ENCODE data around the gene ID2. TPM values are rescaled to one million over a fixed set of nuclear protein-coding genes. Genes with fewer than 3 reads are reported as not detected.
A peak's percentile ranks its signal among the peaks of the same experiment; 100 is the strongest.

The ID2 gene, protein sequence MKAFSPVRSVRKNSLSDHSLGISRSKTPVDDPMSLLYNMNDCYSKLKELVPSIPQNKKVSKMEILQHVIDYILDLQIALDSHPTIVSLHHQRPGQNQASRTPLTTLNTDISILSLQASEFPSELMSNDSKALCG
- polyA plus RNA-seq (ENCODE audit: insufficient read length in 4 of 4) = 100 to 1,000 TPM; 291 to 350 (median 326) TPM

GRCh38 chr2:8681786-8682692 is at the start of gene ID2:
Gene ID2, plus strand, starts transcription at chr2:8682056. Its CDS starts 110 bp downstream, at chr2:8682166.
- peak; percentile 98 to 99 (median 99) for DNase-seq (ENCODE audit: low read depth in 4 of 4, low spot score in 3 of 4)

DNA sequence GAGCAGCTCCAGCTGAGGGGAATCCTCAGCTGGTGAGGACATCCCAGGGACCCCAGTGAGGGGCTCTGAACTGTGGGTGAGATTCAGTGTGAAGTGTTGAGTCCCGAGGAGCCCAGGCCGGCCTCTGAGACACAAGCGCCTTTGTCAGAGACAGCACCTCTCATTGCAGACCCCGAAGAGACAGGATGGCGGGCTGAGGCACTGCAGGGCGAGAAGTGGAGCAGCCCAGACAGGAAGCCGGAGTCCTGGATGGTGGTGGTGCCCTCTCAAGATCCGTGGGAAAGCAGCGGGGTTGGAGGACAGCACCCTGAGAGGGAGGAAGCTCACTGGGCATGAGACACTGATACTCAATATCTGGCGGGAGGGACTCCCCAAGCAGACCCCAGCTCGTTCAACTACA is 49.1 kb upstream of the ID2 start:
- no peak for DNase-seq (ENCODE audit: low read depth in 4 of 4, low spot score in 3 of 4)

- no peak for DNase-seq (ENCODE audit: low read depth in 4 of 4, low spot score in 3 of 4)
These were observed 48.6 kb upstream of the ID2 start for GRCh38 chr2:8633186-8633734.

DNA sequence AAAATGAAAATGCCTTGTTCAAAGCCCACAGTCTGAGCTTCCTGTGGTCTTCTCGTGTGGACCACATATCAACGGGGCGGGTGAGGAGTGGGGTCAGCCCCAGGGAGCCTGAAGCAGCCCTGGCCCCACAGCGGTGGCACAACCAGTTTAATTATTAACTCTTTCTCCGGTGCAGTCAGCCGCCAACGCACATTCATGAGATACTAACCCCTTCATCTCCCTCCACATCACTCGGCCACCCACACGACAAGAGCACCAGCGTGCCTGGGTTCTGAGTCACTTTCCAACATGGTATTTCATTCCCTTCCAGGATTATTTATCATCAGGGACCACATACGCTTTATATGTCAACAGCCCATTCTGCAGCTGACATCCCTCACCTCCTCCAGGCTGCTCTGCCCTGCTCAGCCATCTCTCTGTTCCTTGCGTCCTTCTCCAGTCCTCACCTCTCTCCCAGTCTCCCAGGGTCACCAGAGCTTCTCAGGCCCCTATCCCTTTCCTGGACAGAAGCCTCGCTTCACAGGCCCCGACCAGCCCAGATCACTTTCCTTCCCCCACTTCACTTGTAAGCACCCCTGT is 48.0 kb upstream of the ID2 start:
- DNase-seq (ENCODE audit: low read depth in 4 of 4, low spot score in 3 of 4) = no peak

DNA sequence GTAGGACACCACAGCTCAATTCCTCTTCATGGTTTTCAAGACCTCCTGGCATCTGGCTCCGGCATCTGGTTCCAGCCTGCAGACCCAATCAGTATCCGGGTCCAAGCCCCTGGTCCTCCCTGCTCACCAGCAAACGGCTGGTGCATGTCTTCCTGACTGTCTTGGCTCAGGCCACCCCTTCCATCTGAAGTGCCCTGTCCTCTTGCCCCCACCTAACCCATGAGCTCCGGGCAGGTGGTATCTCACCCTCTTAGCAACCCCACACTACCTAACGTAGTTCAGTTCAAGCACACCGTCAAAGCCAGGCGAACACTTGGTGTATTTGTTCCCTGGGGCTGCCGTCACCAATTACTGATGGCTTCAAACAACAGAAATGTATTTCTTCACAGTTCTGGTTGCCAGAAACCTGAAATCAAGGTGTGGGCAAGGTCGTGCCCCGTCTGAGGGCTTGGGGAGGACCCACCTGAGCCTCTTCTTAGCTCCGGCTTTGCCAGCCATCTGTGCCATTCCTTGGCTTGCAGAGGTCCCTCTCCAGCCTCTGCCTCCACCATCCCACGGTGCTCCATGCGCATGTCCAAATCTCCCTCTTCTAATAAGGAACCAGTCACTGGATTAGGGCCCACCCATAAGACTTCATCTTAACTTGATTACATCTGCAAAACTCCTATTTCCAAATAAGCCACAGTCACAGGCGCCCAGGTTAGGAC is 47.2 kb upstream of the ID2 start:
- no peak for DNase-seq (ENCODE audit: low read depth in 4 of 4, low spot score in 3 of 4)

GRCh38 chr2:8636041-8636491 is 45.8 kb upstream of the ID2 start:
- DNase-seq (ENCODE audit: low read depth in 4 of 4, low spot score in 3 of 4) = no peak

DNA sequence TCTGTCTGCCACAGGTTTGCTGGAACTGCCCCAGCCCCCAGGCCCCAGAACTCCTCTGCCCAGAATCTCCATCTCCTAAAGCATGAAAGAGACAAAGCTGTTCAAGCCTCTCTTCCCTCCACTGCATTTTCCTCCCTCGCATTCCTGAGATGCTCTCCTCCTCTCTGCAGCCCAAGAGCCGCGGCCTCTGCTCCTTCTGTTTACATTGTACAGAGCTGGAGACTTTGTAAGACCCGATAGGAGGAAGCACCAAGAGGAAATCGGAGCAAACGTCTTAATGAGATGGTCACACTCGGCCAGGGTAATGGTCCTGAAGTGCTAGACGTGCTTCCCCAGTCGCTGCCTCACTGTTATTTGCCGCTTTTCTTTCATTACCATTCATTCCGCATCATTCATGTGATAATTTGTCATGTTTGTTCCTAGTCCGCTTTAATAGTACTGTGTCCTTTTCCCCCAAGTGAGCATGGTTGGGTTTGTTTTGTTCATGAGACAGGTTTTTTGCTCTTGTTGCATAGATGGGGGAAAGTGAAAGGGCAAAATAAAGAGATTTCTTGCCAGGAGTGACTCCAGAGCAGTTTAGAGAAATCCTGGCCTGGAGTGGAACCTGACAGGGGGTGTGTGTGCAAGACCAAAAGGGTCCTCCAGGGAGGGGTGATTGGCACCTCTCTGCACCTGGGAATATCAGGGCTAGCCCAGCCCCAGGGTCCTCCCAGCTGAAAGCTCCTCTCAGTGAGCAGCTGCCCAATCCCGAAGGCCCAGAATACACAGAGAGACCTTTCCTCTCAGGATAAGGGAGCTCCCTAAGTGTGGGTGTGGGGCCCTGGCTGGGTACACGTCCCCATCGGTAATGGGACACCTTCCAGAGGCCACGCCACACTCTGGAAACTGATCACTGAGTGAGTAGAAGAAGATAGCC is 44.9 kb upstream of the ID2 start:
- DNase-seq (ENCODE audit: low read depth in 4 of 4, low spot score in 3 of 4) = peak in 3 of 4 donors; percentile 57 to 81 (median 74)

DNA sequence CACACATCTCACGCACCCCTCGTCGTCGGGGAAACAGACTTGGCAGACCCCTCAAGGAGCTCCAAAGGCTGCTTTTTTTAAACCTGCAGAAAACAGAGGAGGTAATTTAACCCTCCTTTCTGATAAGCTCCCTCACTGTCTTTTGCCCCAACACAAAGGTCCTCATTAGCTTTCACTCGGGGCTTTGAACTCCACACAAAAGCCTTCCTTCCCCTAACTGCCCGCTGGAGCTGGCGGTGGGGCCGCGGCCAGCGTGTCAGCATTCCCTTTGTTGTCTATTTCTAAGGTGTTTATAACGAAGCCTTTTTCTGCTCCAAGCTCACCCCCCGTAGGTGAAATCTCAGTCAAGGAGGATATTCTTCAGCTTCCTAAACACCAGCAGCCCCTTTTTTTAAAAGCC is 43.5 kb upstream of the ID2 start:
- DNase-seq (ENCODE audit: low read depth in 4 of 4, low spot score in 3 of 4) = no peak

DNA sequence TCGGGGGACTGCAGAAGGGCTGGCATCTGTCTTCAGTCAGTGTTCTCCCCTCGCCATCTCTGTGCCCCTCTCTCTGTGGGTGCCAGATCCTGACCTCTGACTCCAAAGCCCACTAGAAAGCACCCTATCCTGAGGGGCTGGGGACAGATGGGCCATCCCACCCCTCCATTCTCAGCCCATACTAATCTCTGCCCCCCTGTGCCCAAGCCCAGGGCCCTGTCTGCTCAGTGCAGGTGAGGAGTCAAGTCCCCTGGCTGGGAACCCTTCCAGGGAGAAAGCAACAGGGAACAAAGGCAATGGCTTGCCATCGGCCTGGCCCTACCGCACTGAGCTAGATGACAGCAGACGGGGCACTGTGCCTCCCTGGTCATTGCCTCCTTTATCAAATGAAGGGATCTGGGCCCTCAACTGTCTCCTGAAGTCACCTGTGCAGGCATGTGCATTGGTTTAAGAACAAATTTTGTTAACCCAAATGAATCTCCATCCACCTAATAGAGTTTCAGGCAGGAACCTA is 42.7 kb upstream of the ID2 start:
- DNase-seq (ENCODE audit: low read depth in 4 of 4, low spot score in 3 of 4) = no peak

DNA sequence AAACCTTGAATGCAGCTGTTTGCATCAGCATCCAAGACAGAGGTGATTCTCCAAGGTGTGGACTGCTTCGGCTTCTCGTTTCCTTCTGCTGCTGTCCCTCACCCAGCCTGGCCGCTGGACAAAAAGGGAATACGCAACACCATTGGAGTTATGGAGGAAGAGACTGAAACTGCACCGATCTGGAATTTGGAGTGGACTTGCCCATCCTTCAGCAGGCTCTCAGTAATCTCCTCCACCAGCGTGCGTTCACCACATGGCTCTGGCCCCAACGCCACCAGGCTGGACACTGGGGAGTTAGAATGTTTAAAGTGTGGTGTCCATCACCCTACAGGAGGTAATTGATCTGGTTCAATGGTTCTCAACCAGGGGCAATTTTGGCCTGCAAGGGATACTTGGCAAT is 41.4 kb upstream of the ID2 start:
- DNase-seq (ENCODE audit: low read depth in 4 of 4, low spot score in 3 of 4) = no peak

GRCh38 chr2:8641301-8641965 is 40.4 kb upstream of the ID2 start:
- DNase-seq (ENCODE audit: low read depth in 4 of 4, low spot score in 3 of 4) = no peak

GRCh38 chr2:8642366-8643068 is 39.3 kb upstream of the ID2 start:
- DNase-seq (ENCODE audit: low read depth in 4 of 4, low spot score in 3 of 4) = no peak

DNA sequence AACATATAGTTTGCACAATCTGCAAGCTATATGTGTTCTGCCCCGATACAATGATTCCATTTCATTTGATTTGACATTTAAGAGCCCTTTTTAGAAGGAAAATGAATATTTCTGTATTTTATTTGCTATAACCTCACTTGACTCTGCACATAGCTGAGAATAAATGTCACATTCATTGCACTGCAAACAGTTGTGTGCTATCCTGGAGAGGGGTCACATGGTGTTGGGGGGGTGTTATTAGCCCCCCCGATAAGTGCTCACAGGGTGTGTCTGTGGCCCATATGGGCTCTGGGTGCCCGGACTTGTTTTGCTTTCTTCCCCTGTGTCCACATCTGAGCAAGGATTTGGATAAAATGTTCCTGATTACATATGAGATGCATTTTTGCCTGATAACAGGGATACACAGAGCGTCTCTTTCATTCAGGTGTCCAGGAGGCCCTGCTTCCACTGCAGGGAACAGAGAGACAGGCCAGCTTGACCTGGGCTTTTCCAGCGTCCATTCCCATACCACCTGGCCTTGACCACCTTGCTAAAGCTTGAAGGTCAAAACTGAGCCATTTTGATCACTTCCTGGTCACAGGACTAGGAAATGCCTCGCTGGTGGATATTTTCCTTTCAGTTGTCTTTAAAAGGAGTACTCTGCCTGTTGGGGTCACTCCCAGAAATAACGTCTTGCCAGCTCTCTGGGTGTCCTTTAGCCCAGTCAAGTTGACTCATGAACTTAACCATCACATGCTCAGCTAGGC is 38.4 kb upstream of the ID2 start:
- DNase-seq (ENCODE audit: low read depth in 4 of 4, low spot score in 3 of 4) = no peak

DNA sequence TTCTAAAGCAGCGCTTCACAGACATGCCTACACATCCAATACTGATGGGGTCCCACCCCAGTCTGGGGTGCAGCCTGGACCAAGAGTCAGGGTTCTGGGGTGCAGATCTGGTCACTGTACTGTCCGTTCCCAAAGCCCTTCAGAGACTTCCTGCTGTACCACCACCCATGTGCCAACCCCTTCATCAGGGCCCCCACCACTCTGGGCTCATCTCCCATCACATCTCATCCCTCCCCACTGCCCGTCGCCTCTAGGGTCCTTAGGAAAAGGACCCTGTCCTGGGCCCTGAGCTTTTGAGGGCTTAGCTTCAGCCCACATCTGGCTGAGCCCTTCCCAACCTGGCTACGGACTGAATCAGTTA is 37.9 kb upstream of the ID2 start:
- DNase-seq (ENCODE audit: low read depth in 4 of 4, low spot score in 3 of 4) = no peak

- no peak for DNase-seq (ENCODE audit: low read depth in 4 of 4, low spot score in 3 of 4)
These were observed 37.2 kb upstream of the ID2 start for GRCh38 chr2:8644605-8645175.

GRCh38 chr2:8645176-8645831 is 36.6 kb upstream of the ID2 start:
- DNase-seq (ENCODE audit: low read depth in 4 of 4, low spot score in 3 of 4) = no peak

Data from right renal pelvis (tissue), 4 donors.